Heart left ventricle (tissue), 13 donors: ENCODE measurements around the gene SHC4.

Experiments
- POLR2A ChIP-seq, 2 donors: fragments of 450-650 bp; IDR thresholded peaks; one replicate each; pipeline ENCODE4 v1.6.1; 2017; ENCODE audit warnings: antibody characterized with exemption in 2 of 2, mild to moderate bottlenecking in 2 of 2, moderate library complexity in 2 of 2
- TF ChIP-seq, protein P1 (sequence below), 12 donors: fragments of 200-600 bp; sonication (generic) in 4 of 12; IDR thresholded peaks; one replicate each; pipeline versions ENCODE4 v1.5.0 to v1.8.0; 2018 to 2022; ENCODE audit warnings: antibody characterized with exemption in 12 of 12, mild to moderate bottlenecking in 5 of 12
- donor health status: ischemic (EF 13 %, LVEDD 7.1; RV severe dilation, severe dysfunction).
- donor health status: DM: no; HTN: yes; CAD: no.
- donor health status: DM: no; HTN: no; CAD: no.
- donor health status: ischemic (EF 25% LVEDD 6.9; RV normal size, moderate dysfunction).
- donor health status: ischemic (EF 25% LVEDD 5.7; RV mildly dilated, moderate dysfunction).
- donor health status: ischemic (EF 35%, LVEDD 5.7; RV mildly dilated, moderate dysfunction).
- donor health status: nonischemic (EF 11% LVEDD 7.7; RV severe dilation, severe dysfunction).
- donor health status: DM: yes; HTN: yes; CAD: no.
- donor health status: PGD.
- donor health status: ischemic (EF 29% LVEDD 5.4; RV normal size, mild dysfunction).
- donor health status: nonischemic (EF 23%, LVEDD 6.1; RV moderate dilation, normal function).

DNA sequence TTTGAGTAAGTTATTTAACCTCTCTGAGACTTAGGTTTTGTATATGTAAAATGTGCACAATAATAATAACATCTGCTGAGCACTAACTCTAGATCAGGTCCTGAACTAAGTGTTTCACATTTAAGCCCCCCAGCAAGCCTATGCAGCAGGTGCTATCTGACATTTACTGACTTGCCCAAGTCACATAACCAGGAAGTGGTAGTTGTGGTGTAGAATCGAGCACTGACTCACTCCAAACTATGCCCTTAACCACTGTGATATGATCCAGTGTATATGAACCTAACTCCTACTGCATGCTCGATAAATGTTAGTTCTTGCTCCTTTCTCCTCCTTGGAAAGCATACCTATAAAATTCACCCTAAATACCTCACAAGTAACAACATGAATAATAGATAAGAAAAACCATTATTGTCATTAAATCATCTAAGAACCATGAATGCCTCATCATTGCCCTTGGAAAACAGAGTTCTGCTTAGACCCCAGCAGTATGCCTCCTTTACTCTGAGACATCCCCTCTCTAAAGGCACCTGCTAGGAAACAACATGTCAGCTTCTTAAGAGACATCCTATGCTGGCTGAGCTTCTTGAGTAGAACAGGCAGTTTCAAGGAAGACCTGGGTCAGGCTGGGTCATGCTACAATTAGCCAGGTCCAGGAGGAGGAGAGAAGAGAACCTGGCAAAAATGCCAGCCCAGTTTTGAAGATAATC lies 3.0 kb upstream of the SHC4 start:
- no peak for TF ChIP-seq POLR2A (IDR thresholded peaks at IDR 0.05)
- TF ChIP-seq, protein P1, sequence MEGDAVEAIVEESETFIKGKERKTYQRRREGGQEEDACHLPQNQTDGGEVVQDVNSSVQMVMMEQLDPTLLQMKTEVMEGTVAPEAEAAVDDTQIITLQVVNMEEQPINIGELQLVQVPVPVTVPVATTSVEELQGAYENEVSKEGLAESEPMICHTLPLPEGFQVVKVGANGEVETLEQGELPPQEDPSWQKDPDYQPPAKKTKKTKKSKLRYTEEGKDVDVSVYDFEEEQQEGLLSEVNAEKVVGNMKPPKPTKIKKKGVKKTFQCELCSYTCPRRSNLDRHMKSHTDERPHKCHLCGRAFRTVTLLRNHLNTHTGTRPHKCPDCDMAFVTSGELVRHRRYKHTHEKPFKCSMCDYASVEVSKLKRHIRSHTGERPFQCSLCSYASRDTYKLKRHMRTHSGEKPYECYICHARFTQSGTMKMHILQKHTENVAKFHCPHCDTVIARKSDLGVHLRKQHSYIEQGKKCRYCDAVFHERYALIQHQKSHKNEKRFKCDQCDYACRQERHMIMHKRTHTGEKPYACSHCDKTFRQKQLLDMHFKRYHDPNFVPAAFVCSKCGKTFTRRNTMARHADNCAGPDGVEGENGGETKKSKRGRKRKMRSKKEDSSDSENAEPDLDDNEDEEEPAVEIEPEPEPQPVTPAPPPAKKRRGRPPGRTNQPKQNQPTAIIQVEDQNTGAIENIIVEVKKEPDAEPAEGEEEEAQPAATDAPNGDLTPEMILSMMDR (IDR thresholded peaks at IDR 0.05), result no peak
